ENCODE data around the gene PRRT1.
"Not testable (repeated sequence)": the region's sequence is repeated elsewhere in the genome, so short reads cannot be mapped to it uniquely, and the experiment has no call there.

Gene PRRT1

GRCh38 chr6:32187009-32187709 is 35.4 kb upstream of the PRRT1 start:
- ATAC-seq (ENCODE audit: low read depth) (no peak), DNase-seq (ENCODE audit: low spot score) (no peak)
- Histone ChIP-seq H3K27ac (ENCODE audit: poor library complexity, severe bottlenecking) (peak overlapping the region; percentile 25), H3K4me1 (ENCODE audit: insufficient read depth, poor library complexity, severe bottlenecking) (peaks cover 4% of the 10 kb centered on the region), H3K27me3 (ENCODE audit: insufficient read depth, poor library complexity, severe bottlenecking) (no peaks in the 10 kb centered on the region), H3K36me3 (ENCODE audit: low read depth) (peaks cover 34% of the 10 kb centered on the region), H3K4me3 (ENCODE audit: severe bottlenecking) (no peak overlapping the region), H3K9me3 (ENCODE audit: severe bottlenecking) (no peaks in the 10 kb centered on the region)
- no peak for TF ChIP-seq CTCF (IDR thresholded peaks at IDR 0.05; ENCODE audit: poor library complexity, severe bottlenecking)

GRCh38 chr6:32186151-32186840 is 34.6 kb upstream of the PRRT1 start:
- not testable (repeated sequence) for DNase-seq (ENCODE audit: low spot score); H3K4me1 ChIP-seq (ENCODE audit: insufficient read depth, poor library complexity, severe bottlenecking); H3K27me3 ChIP-seq (ENCODE audit: insufficient read depth, poor library complexity, severe bottlenecking); H3K4me3 ChIP-seq (ENCODE audit: severe bottlenecking); H3K9me3 ChIP-seq (ENCODE audit: severe bottlenecking); ATAC-seq (ENCODE audit: low read depth)
- H3K36me3 ChIP-seq (ENCODE audit: low read depth): peaks cover 35% of the 10 kb centered on the region
- H3K27ac ChIP-seq (ENCODE audit: poor library complexity, severe bottlenecking): peak overlapping the region; percentile 25

- not testable (repeated sequence) for H3K9me3 ChIP-seq (ENCODE audit: severe bottlenecking); H3K4me1 ChIP-seq (ENCODE audit: insufficient read depth, poor library complexity, severe bottlenecking); H3K4me3 ChIP-seq (ENCODE audit: severe bottlenecking); DNase-seq (ENCODE audit: low spot score); H3K27me3 ChIP-seq (ENCODE audit: insufficient read depth, poor library complexity, severe bottlenecking)
- Histone ChIP-seq H3K27ac (ENCODE audit: poor library complexity, severe bottlenecking) (peak overlapping the region; percentile 25), H3K36me3 (ENCODE audit: low read depth) (peaks cover 41% of the 10 kb centered on the region)
- peak; percentile 83 for ATAC-seq (ENCODE audit: low read depth)
Measured at GRCh38 chr6:32185681-32186131, 34.0 kb upstream of the PRRT1 start.

GRCh38 chr6:32184084-32184640 is 32.4 kb upstream of the PRRT1 start, which contains the start of gene AGER:
AGER (minus strand) TSS chr6:32184253; CDS start chr6:32184222, 31 bp downstream.
- Histone ChIP-seq H3K4me1 (ENCODE audit: insufficient read depth, poor library complexity, severe bottlenecking) (peaks cover 4% of the 10 kb centered on the region), H3K36me3 (ENCODE audit: low read depth) (peaks cover 43% of the 10 kb centered on the region), H3K27ac (ENCODE audit: poor library complexity, severe bottlenecking) (no peak within 1 kb of the TSS), H3K4me3 (ENCODE audit: severe bottlenecking) (no peak within 1 kb of the TSS), H3K27me3 (ENCODE audit: insufficient read depth, poor library complexity, severe bottlenecking) (no peaks in the 10 kb centered on the region), H3K9me3 (ENCODE audit: severe bottlenecking) (no peaks in the 10 kb centered on the region)
- ATAC-seq (ENCODE audit: low read depth) (no peak), DNase-seq (ENCODE audit: low spot score) (no peak)
- TF ChIP-seq CTCF (IDR thresholded peaks at IDR 0.05; ENCODE audit: poor library complexity, severe bottlenecking): no peak

- ATAC-seq (ENCODE audit: low read depth) (no peak), DNase-seq (ENCODE audit: low spot score) (no peak)
- Histone ChIP-seq H3K36me3 (ENCODE audit: low read depth) (peaks cover 43% of the 10 kb centered on the region), H3K4me3 (ENCODE audit: severe bottlenecking) (no peak overlapping the region), H3K9me3 (ENCODE audit: severe bottlenecking) (no peaks in the 10 kb centered on the region), H3K27ac (ENCODE audit: poor library complexity, severe bottlenecking) (no peak overlapping the region), H3K4me1 (ENCODE audit: insufficient read depth, poor library complexity, severe bottlenecking) (peaks cover 2% of the 10 kb centered on the region), H3K27me3 (ENCODE audit: insufficient read depth, poor library complexity, severe bottlenecking) (no peaks in the 10 kb centered on the region)
- no peak for TF ChIP-seq CTCF (IDR thresholded peaks at IDR 0.05; ENCODE audit: poor library complexity, severe bottlenecking)
Measured at GRCh38 chr6:32183483-32184083, 31.8 kb upstream of the PRRT1 start.
